ENCODE data around the gene C7orf33.
"Not testable (repeated sequence)": the region's sequence is repeated elsewhere in the genome, so short reads cannot be mapped to it uniquely, and the experiment has no call there.

C7orf33 gene

DNA sequence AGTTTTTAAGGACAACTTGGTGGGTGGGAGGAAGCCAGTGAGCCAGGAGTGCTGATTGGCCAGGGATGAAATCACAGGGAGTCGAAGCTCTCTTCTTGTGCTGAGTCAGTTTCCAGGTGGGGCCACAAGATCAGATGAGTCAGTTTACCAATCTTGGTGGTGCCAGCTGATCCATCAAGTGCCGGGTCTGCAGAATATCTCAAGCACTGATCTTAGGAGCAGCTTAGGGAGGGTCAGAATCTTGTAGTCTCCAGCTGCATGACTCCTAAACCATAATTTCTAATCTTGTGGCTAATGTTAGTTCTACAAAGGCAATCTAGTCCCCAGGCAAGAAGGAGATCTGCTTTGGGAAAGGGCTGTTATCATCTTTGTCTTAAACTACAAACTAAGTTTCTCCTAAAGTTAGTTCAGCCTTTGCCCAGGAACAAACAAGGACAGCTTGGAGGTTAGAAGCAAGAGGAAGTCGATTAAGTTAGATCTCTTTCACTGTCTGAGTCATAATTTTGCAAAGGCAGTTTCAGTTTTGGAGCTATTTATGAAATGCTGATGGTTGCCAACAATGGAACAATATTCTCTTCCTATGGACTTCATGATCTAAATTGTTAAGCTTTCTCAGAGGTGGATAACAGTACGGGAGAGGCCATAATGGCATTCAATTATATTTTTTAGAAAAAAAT, 26.2 kb upstream of the C7orf33 start:
- not testable (repeated sequence) for H3K36me3 ChIP-seq (ENCODE audit: insufficient read depth, low read depth, low read length); H3K27ac ChIP-seq (ENCODE audit: low read length); H3K4me3 ChIP-seq (ENCODE audit: low read length); H3K9me3 ChIP-seq (ENCODE audit: insufficient read depth, low read depth, low read length); H3K27me3 ChIP-seq (ENCODE audit: insufficient read depth, low read length); H3K9ac ChIP-seq (ENCODE audit: low read depth, low read length)
- peaks cover 11% of the 10 kb centered on the region; the same call in 1 of the 2 replicates for H3K4me1 ChIP-seq (ENCODE audit: insufficient read depth, low read length)

DNA sequence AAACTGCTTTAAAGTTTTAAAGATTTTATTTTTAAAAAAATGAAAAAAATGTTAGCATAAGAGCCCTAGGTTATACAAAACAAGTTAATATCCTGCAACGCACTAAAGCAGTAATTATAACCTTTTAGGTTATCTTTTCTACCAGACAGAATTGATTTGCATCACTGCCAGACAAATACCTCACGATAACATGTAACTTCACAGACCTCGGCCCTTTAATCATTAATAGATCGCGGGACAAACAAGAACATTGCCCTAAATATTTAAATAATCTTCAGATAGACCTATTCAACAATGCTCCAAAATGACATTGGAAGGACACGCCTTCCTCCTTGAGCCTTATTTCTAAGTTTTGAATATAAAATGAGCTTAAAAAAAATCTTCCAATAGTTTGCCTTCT, 23.8 kb upstream of the C7orf33 start:
- H3K27ac ChIP-seq (ENCODE audit: low read length): no peak overlapping the region
- H3K4me1 ChIP-seq (ENCODE audit: insufficient read depth, low read length): peaks cover 11% of the 10 kb centered on the region; the same call in 1 of the 2 replicates
- no peak overlapping the region for H3K4me3 ChIP-seq (ENCODE audit: low read length)

DNA sequence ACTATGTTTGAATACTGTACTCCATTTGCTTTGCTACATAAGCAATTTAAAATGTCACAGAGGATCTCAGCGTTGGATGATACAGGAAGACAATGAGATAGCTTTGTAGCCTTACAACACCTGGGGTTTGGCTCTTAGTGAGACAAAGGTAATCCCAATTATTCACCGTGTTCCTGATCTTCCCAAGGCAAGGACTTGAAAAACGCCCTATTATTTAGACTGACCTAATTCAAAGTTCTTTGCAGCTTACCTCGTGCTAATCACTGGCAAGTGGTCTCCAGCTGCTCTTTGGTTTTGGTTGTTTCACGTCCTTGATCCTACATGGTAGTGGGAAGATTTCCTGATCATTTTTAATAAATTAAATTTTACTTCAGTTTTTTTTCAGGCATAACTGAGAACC, 23.0 kb upstream of the C7orf33 start:
- Histone ChIP-seq H3K27me3 (ENCODE audit: insufficient read depth, low read length) (no peaks in the 10 kb centered on the region), H3K9me3 (ENCODE audit: insufficient read depth, low read depth, low read length) (no peaks in the 10 kb centered on the region), H3K27ac (ENCODE audit: low read length) (no peak overlapping the region), H3K9ac (ENCODE audit: low read depth, low read length) (no peak overlapping the region), H3K36me3 (ENCODE audit: insufficient read depth, low read depth, low read length) (no peaks in the 10 kb centered on the region), H3K4me3 (ENCODE audit: low read length) (no peak overlapping the region), H3K4me1 (ENCODE audit: insufficient read depth, low read length) (peaks cover 11% of the 10 kb centered on the region; the same call in 1 of the 2 replicates)

More for the DNA sequence above, 23.8 kb upstream of the C7orf33 start:
- Histone ChIP-seq H3K9ac (ENCODE audit: low read depth, low read length) (no peak overlapping the region), H3K36me3 (ENCODE audit: insufficient read depth, low read depth, low read length) (no peaks in the 10 kb centered on the region), H3K27me3 (ENCODE audit: insufficient read depth, low read length) (no peaks in the 10 kb centered on the region), H3K9me3 (ENCODE audit: insufficient read depth, low read depth, low read length) (no peaks in the 10 kb centered on the region)

DNA sequence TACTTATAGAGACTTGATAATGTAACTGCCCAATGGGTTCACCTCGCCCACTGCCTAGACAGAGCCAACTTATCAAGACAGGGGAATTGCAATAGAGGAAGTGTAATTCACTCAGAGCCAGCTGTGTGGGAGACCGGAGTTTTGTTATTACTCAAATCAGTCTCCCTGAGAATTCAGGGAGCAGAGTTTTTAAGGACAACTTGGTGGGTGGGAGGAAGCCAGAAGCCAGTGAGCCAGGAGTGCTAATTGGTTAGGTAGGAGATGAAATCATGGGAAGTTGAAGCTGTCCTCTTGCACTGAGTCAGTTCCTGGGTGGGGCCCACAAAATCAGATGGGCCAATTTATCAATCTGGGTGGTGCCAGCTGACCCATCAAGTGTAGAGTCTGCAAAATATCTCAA, 20.1 kb upstream of the C7orf33 start:
- Histone ChIP-seq H3K27ac (ENCODE audit: low read length) (no peak overlapping the region), H3K27me3 (ENCODE audit: insufficient read depth, low read length) (no peaks in the 10 kb centered on the region), H3K36me3 (ENCODE audit: insufficient read depth, low read depth, low read length) (no peaks in the 10 kb centered on the region), H3K9me3 (ENCODE audit: insufficient read depth, low read depth, low read length) (no peaks in the 10 kb centered on the region), H3K4me1 (ENCODE audit: insufficient read depth, low read length) (peaks cover 11% of the 10 kb centered on the region; the same call in 1 of the 2 replicates), H3K9ac (ENCODE audit: low read depth, low read length) (no peak overlapping the region), H3K4me3 (ENCODE audit: low read length) (no peak overlapping the region)

DNA sequence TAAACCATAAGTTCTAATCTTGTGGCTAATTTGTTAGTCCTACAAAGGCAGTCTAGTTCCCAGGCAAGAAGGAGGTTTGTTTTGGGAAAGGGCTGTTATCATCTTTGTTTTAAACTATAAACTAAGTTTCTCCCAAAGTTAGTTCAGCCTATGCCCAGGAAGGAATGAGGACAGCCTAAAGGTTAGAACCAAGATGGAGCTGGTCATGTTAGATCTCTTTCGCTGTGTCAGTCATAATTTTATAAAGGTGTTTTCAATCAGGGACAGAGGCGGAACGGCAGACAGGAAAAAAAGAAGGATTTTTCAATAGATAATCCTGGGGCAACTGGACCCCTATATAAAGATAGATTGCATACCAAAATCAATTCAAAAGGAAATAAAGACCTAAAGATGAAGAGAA, 19.6 kb upstream of the C7orf33 start:
- not testable (repeated sequence) for H3K9ac ChIP-seq (ENCODE audit: low read depth, low read length); H3K4me3 ChIP-seq (ENCODE audit: low read length); H3K27ac ChIP-seq (ENCODE audit: low read length); H3K36me3 ChIP-seq (ENCODE audit: insufficient read depth, low read depth, low read length); H3K27me3 ChIP-seq (ENCODE audit: insufficient read depth, low read length); H3K9me3 ChIP-seq (ENCODE audit: insufficient read depth, low read depth, low read length)
- peaks cover 11% of the 10 kb centered on the region; the same call in 1 of the 2 replicates for H3K4me1 ChIP-seq (ENCODE audit: insufficient read depth, low read length)

DNA sequence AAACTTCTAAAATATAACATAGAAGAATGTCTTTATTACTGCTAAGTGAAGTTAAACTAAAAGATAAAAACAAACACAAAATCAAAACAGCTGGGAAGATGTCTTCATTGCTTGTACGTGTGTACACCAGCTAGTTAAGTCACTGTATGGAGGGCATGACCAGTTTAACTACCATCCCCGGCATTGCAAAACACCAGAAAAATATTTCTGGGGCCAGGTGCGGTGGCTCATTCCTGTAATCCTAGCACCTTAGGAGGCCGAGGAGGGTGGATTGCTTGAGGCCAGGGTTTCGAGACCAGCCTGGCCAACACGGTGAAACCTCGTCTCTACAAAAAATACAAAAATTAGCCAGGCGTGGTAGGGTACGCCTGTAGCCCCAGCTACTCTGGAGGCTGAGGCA, 19.2 kb upstream of the C7orf33 start:
- no peaks in the 10 kb centered on the region for H3K9me3 ChIP-seq (ENCODE audit: insufficient read depth, low read depth, low read length)
- H3K36me3 ChIP-seq (ENCODE audit: insufficient read depth, low read depth, low read length): no peaks in the 10 kb centered on the region
- H3K27me3 ChIP-seq (ENCODE audit: insufficient read depth, low read length): no peaks in the 10 kb centered on the region
- no peak overlapping the region for H3K4me3 ChIP-seq (ENCODE audit: low read length)
- H3K9ac ChIP-seq (ENCODE audit: low read depth, low read length): no peak overlapping the region
- H3K4me1 ChIP-seq (ENCODE audit: insufficient read depth, low read length): peaks cover 11% of the 10 kb centered on the region; the same call in 1 of the 2 replicates
- H3K27ac ChIP-seq (ENCODE audit: low read length): no peak overlapping the region

DNA sequence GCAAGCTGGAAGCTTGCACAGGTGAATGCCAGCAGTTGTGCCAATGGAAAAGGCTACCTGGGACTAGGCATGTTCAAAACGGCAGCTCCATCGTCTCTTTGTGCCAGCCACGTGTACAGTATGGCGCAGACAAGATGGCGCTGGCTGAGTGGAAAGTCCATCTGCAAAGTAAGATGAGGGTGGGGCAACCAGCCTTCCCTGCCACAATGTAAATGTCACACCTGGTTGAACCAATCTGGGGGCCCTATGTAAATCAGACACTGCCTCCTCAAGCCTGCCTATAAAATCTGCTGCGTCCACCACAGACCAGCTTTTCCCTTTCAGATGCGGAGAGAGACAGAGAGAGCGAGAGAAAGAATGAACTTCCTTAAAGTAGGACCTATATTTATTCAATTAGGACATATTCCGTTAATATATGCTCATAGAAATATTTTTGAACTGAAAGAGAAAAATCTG, 18.5 kb upstream of the C7orf33 start:
- no peak overlapping the region for H3K27ac ChIP-seq (ENCODE audit: low read length)

DNA sequence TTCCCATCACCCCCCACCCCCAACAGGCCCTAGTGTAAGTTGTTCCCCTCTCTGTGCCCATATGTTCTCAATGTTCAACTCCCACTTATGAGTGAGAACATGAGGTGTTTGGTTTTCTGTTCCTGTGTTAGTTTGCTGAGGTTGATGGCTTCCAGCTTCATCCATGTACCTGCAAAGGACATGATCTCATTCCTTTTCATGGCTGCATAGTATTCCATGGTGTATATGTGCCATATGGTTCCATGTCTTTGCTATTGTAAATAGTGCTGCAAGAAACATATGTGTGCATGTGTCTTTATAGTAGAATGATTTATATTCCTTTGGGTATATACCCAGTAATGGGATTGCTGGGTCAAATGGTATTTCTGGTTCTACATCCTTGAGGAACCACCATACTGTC, 17.0 kb upstream of the C7orf33 start:
- not testable (repeated sequence) for H3K27me3 ChIP-seq (ENCODE audit: insufficient read depth, low read length); H3K36me3 ChIP-seq (ENCODE audit: insufficient read depth, low read depth, low read length); H3K4me1 ChIP-seq (ENCODE audit: insufficient read depth, low read length); H3K4me3 ChIP-seq (ENCODE audit: low read length); H3K9me3 ChIP-seq (ENCODE audit: insufficient read depth, low read depth, low read length); H3K9ac ChIP-seq (ENCODE audit: low read depth, low read length); H3K27ac ChIP-seq (ENCODE audit: low read length)

More for the DNA sequence above, 18.5 kb upstream of the C7orf33 start:
- H3K27me3 ChIP-seq (ENCODE audit: insufficient read depth, low read length): no peaks in the 10 kb centered on the region
- H3K9ac ChIP-seq (ENCODE audit: low read depth, low read length): no peak overlapping the region
- H3K4me3 ChIP-seq (ENCODE audit: low read length): no peak overlapping the region
- no peaks in the 10 kb centered on the region for H3K36me3 ChIP-seq (ENCODE audit: insufficient read depth, low read depth, low read length)
- peaks cover 11% of the 10 kb centered on the region; the same call in 1 of the 2 replicates for H3K4me1 ChIP-seq (ENCODE audit: insufficient read depth, low read length)
- H3K9me3 ChIP-seq (ENCODE audit: insufficient read depth, low read depth, low read length): no peaks in the 10 kb centered on the region

DNA sequence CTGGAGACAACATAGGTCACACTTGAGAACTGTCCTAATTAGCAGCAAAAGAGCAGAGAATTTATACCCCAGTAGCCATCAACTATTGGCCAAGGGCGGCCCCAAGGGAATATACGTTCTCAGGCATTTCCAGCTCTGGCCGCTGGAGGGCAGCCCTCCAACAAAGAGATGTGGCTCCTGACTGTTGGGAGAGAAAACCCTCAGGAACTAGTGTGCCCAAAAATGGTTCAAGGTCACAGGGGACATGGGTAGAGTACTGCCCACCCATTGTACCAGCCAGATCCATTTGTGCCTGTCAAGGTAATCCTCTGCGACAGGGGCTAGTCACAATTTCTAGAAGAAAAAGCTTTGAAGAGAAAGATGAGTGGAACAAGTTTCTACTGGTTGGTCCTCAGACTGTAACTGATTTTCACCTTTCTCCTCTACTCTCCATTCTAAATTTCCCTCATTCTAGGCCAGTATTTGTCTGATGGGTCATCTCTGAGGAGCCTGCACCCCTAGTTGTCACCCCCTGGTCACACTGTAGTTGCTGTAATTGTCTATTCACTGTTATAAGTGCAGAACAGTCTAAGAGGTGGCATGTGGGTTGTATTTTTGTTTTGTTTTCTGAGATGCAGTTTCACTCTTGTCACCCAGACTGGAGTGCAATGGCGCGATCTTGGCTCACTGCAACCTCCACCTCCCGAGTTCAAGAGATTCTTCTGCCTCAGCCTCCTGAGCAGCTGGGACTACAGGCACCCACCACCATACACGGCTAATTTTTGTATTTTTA, 14.7 kb upstream of the C7orf33 start:
- no peaks in the 10 kb centered on the region for H3K27me3 ChIP-seq (ENCODE audit: insufficient read depth, low read length)
- H3K4me1 ChIP-seq (ENCODE audit: insufficient read depth, low read length): no peaks in the 10 kb centered on the region
- no peaks in the 10 kb centered on the region for H3K9me3 ChIP-seq (ENCODE audit: insufficient read depth, low read depth, low read length)
- H3K36me3 ChIP-seq (ENCODE audit: insufficient read depth, low read depth, low read length): no peaks in the 10 kb centered on the region
- H3K4me3 ChIP-seq (ENCODE audit: low read length): no peak overlapping the region
- no peak overlapping the region for H3K9ac ChIP-seq (ENCODE audit: low read depth, low read length)
- H3K27ac ChIP-seq (ENCODE audit: low read length): no peak overlapping the region

DNA sequence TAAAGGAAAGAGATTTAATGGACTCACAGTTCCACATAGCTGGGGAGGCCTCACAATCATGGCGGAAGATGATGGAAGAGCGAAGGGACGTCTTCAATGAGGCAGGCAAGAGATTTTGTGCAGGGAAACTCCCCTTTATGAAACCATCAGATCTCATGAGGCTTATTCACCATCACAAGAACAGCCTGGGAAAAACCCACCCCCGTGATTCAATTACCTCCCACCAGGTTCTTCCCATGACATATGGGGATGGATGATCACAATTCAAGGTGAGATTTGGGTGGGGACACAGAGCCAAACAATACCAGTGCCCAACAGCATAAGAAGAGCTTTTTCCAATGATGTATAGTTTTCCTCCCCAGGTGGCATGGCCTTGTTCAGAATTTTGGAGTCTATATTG, 11.2 kb upstream of the C7orf33 start:
- no peaks in the 10 kb centered on the region for H3K27me3 ChIP-seq (ENCODE audit: insufficient read depth, low read length)
- H3K36me3 ChIP-seq (ENCODE audit: insufficient read depth, low read depth, low read length): no peaks in the 10 kb centered on the region
- H3K9me3 ChIP-seq (ENCODE audit: insufficient read depth, low read depth, low read length): no peaks in the 10 kb centered on the region
- no peak overlapping the region for H3K9ac ChIP-seq (ENCODE audit: low read depth, low read length)
- H3K27ac ChIP-seq (ENCODE audit: low read length): no peak overlapping the region
- no peaks in the 10 kb centered on the region for H3K4me1 ChIP-seq (ENCODE audit: insufficient read depth, low read length)
- no peak overlapping the region for H3K4me3 ChIP-seq (ENCODE audit: low read length)

DNA sequence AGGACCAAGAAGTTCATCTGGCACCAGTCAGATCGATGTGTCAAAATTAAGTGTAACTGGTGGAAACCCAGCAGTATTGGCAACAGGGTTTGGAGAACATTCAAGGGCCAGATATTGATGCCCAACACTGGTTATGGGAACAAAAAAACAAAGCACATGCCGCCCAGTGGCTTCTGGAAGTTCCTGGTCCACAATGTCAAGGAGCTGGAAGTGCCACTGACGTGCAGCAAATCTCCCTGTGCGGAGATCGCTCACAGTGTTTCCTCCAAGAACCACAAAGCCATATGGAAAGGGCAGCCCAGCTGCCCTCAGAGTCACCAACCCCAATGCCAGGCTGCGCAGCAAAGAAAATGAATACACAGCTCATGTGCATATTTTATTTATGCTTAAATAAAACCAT, 10.1 kb upstream of the C7orf33 start:
- no peaks in the 10 kb centered on the region for H3K27me3 ChIP-seq (ENCODE audit: insufficient read depth, low read length)
- H3K9ac ChIP-seq (ENCODE audit: low read depth, low read length): no peak overlapping the region

DNA sequence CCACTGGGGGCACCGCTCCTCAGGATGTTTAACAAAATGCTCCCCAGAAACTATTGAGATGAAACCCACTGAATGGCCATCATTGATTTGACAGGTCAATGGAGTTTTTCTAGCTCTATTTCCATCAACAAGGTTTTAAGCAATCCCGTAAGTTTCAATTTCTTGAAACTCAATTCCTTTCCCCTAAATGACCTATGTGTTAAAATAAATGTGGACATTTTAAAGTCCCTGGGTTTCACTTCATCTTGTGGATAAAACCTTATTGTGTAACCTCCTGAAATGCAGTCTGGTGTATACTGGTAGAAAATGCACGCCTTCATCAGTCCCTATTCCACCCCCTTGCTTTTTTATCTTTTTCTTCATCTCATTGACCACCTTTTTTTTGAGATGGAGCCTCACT, 8.9 kb upstream of the C7orf33 start:
- H3K9ac ChIP-seq (ENCODE audit: low read depth, low read length): no peak overlapping the region
- H3K4me3 ChIP-seq (ENCODE audit: low read length): no peak overlapping the region
- H3K36me3 ChIP-seq (ENCODE audit: insufficient read depth, low read depth, low read length): no peaks in the 10 kb centered on the region
- H3K27ac ChIP-seq (ENCODE audit: low read length): no peak overlapping the region
- H3K9me3 ChIP-seq (ENCODE audit: insufficient read depth, low read depth, low read length): no peaks in the 10 kb centered on the region
- no peaks in the 10 kb centered on the region for H3K27me3 ChIP-seq (ENCODE audit: insufficient read depth, low read length)
- no peaks in the 10 kb centered on the region for H3K4me1 ChIP-seq (ENCODE audit: insufficient read depth, low read length)

More for the DNA sequence above, 10.1 kb upstream of the C7orf33 start:
- Histone ChIP-seq H3K27ac (ENCODE audit: low read length) (no peak overlapping the region), H3K4me3 (ENCODE audit: low read length) (no peak overlapping the region), H3K4me1 (ENCODE audit: insufficient read depth, low read length) (no peaks in the 10 kb centered on the region), H3K9me3 (ENCODE audit: insufficient read depth, low read depth, low read length) (no peaks in the 10 kb centered on the region), H3K36me3 (ENCODE audit: insufficient read depth, low read depth, low read length) (no peaks in the 10 kb centered on the region)

Data from iPS-20b (cell line).